ENCODE data around the gene KCNH6.

Gene KCNH6

GRCh38 chr17:63519972-63520882 is 2.9 kb upstream of the KCNH6 start:
- no peak for TF ChIP-seq CTCF (conservative IDR thresholded peaks at IDR 0.05; ENCODE audit: low read length)
- no peak for DNase-seq (ENCODE audit: low read depth)
- H3K4me3 ChIP-seq (ENCODE audit: low read length) = no peak overlapping the region

DNA sequence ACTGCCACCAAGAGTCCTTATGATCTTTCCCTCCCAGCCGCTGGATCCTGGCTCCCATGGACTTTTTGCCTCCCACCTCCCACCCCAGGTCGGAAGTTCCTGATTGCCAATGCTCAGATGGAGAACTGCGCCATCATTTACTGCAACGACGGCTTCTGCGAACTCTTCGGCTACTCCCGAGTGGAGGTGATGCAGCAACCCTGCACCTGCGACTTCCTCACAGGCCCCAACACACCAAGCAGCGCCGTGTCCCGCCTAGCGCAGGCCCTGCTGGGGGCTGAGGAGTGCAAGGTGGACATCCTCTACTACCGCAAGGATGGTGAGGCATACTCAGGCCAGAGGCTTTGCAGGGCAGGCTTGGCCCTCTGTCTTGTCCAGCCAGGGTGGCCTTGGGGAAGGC is 893 bp downstream of the KCNH6 start:
- TF ChIP-seq CTCF (conservative IDR thresholded peaks at IDR 0.05; ENCODE audit: low read length) = no peak
- H3K4me3 ChIP-seq (ENCODE audit: low read length) = no peak overlapping the region

DNA sequence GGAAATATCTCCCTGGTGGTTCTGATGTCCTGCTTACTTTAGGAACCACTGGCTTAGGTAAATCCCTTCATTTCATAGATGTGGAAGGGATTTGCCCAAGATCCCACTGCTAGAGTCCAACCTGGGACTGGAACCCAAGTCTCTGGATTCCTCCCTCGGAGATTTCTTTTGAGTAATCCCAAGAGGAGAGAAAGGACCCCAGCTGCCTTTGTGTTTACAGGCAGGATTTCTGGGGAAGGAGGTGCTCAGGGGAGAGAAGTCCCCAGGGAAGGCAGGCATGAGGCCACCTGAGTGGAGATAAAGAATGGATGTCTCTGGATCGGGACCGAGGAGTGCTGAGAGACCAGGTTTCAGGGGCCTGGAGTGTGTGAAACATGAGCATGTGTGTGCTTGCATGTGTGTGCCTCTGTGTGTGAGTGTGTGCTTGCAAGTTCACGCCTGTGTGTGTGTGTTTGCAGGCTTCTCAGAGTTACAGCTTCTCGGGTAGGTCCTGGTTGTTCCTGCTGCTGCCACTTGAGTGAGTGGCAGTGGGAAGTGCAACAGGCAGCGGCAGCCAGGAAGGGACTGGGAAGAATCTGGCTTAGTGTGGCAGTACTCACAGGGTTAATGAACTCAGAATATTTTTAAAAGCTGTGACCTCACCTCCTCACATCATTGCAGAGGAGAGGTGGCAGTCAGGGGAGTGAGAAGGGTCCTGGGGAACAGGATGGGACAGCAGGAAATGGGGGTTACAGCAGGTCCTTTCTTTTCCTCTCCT is 2.2 kb downstream of the KCNH6 start:
- no peak for TF ChIP-seq CTCF (conservative IDR thresholded peaks at IDR 0.05; ENCODE audit: low read length)

More for the DNA sequence above, 893 bp downstream of the KCNH6 start:
- no peak for DNase-seq (ENCODE audit: low read depth)

GRCh38 chr17:63526861-63527260 is 3.7 kb downstream of the KCNH6 start:
- TF ChIP-seq CTCF (conservative IDR thresholded peaks at IDR 0.05; ENCODE audit: low read length) = no peak
- no peak for DNase-seq (ENCODE audit: low read depth)
- H3K4me3 ChIP-seq (ENCODE audit: low read length) = no peak overlapping the region

More for the DNA sequence above, 2.2 kb downstream of the KCNH6 start:
- DNase-seq (ENCODE audit: low read depth) = no peak
- no peak overlapping the region for H3K4me3 ChIP-seq (ENCODE audit: low read length)

DNA sequence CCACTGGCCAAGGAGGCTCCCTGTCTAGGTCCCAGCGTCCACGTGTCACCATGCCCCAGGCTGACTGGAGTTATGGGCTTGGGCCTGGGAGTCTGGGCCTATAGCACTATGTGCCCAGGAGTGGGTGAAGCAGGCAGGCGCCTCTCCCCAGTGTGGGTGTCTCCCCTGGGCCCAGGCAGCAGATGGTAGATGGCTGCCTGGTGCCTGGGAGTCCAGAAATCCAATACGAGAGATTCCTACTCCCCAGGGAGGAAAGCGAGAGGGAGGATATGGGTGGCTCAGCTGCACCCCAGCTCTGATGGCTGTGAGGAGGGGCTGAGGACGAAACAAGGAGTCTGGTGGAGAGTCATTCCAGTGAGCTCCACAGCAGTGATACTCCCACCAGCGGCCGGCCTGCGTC is 5.0 kb downstream of the KCNH6 start:
- no peak overlapping the region for H3K4me3 ChIP-seq (ENCODE audit: low read length)
- DNase-seq (ENCODE audit: low read depth) = no peak
- TF ChIP-seq CTCF (conservative IDR thresholded peaks at IDR 0.05; ENCODE audit: low read length) = no peak

DNA sequence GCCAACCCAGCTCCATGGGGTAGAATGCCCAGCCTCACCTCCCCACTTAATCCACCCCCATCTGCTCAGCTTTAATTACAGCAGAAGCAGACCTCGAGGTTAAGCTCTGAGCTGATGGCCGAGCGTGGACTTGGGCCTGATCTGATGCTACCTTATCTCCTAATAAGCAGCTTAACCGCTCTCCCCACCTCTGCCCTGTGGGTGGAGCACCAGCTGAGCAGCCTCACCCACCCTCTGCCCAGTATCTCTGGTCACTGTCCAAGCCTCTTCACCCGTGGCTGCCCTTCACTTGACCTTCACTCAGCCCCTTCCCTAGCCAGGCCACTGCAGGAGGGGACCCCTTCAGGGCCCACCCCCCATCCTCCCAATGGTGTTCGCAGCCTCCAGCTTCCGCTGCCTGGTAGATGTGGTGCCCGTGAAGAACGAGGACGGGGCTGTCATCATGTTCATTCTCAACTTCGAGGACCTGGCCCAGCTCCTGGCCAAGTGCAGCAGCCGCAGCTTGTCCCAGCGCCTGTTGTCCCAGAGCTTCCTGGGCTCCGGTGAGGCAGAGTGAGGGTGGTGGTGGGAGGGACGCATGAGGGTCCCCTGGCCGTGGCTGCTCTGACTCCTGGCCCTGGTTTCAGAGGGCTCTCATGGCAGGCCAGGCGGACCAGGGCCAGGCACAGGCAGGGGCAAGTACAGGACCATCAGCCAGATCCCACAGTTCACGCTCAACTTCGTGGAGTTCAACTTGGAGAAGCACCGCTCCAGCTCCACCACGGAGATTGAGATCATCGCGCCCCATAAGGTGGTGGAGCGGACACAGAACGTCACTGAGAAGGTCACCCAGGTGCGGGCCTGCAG is 6.8 kb downstream of the KCNH6 start:
- H3K4me3 ChIP-seq (ENCODE audit: low read length) = no peak overlapping the region
- no peak for DNase-seq (ENCODE audit: low read depth)
- TF ChIP-seq CTCF (conservative IDR thresholded peaks at IDR 0.05; ENCODE audit: low read length) = no peak
